SK-N-MC (cell line): Measurements from ENCODE around the gene SLC7A7.

Experiments used
- EZH2 ChIP-seq: fragments of 200-600 bp; sonication (generic); IDR thresholded peaks from one replicate; pipeline ENCODE4 v1.6.1; 2017; ENCODE audit warnings: antibody characterized with exemption
- POLR2AphosphoS5 ChIP-seq: IDR thresholded peaks from 2 replicates; pipeline ENCODE4 v1.6.1; 2012; ENCODE audit warnings: mild to moderate bottlenecking, low read depth, low read length, borderline replicate concordance

DNA sequence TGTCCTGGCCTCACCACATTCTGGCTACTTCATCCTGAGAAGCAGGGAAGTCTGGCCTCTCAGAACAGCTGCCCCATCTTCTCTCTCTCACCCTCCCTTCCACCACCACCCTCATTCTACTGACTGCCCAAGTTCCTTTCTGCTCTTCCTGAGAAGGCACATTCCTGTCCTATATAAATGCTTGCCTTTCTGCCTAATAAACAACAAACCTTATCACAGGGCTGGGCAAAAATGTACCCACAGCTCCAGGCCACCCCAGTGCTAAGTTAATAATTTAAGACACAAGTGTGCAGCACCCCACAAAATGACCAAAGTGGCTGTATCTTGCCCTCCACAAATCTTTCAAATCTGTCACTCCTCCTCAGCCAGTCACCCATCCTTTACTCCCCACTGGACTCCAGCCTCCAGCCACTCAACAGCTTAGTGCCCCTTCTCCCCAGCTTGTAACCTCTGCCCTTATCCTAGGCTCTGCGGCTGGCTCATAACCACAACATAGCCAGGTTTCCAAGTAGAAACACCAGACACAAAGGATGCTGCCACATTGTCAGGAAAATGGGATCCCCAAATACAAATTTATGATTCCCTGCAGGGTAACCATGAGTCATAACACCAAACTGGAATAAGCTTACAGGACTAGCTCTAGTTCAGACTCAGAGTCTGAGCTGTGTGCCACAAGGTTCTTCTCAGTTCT, 33.8 kb downstream of the SLC7A7 start:
- TF ChIP-seq EZH2: no peak
- TF ChIP-seq POLR2AphosphoS5: no peak
